ENCODE results near the gene UBE2L6.

UBE2L6 gene

DNA sequence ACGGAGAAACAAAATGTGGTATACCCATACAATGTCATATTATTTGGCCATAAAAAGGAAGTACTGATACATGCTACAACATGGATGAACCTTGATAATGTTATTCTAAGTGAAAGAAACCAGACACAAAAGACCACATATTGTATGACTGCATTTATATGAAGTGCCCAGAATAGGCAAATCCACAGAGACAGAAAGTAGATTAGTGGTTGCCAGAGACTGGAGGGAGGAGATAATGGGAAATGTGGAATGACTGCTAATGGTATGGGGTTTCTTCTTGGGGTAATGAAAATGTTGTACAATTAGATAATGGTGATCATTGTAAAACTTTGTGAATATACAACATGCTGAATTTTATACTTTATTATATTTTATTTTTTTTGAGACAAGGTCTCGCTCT lies 46.4 kb downstream of the UBE2L6 start:
- no peak overlapping the region for H3K4me3 ChIP-seq (ENCODE audit: low read depth, low read length)
- peaks cover 14% of the 10 kb centered on the region for H3K27me3 ChIP-seq (ENCODE audit: control insufficient read depth, insufficient read depth, low read length)
- H3K9me3 ChIP-seq (ENCODE audit: control insufficient read depth, insufficient read depth, low read length), result no peaks in the 10 kb centered on the region
- H3K36me3 ChIP-seq (ENCODE audit: control insufficient read depth, insufficient read depth, low read length), result no peaks in the 10 kb centered on the region
- no peak overlapping the region for H3K9ac ChIP-seq (ENCODE audit: low read depth, low read length)
- H3K4me1 ChIP-seq (ENCODE audit: control insufficient read depth, insufficient read depth, low read length), result no peaks in the 10 kb centered on the region

DNA sequence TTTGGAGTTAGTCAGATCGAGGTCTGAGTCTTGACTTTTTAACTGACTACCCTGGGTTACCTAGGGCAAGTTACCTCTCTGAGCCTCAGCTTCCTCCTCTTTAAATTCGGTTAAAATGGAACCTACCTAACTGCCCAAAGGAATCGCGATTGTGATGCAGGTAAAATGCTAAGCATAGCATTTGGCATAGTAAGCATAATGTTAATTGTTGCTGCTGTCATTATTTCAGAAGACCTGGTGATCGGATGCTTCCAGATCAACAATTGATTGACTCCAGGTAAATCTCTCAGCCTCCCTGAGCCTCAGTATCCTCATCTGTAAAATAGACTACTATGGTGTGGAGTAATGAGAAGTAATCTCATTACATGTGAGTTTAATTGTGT lies 51.4 kb downstream of the UBE2L6 start:
- peaks cover 27% of the 10 kb centered on the region for H3K27me3 ChIP-seq (ENCODE audit: control insufficient read depth, insufficient read depth, low read length)
- H3K4me3 ChIP-seq (ENCODE audit: low read depth, low read length), result peak overlapping the region; percentile 85
- H3K36me3 ChIP-seq (ENCODE audit: control insufficient read depth, insufficient read depth, low read length), result no peaks in the 10 kb centered on the region
- no peaks in the 10 kb centered on the region for H3K9me3 ChIP-seq (ENCODE audit: control insufficient read depth, insufficient read depth, low read length)
- H3K9ac ChIP-seq (ENCODE audit: low read depth, low read length), result no peak overlapping the region
- H3K4me1 ChIP-seq (ENCODE audit: control insufficient read depth, insufficient read depth, low read length), result peaks cover 4% of the 10 kb centered on the region

DNA sequence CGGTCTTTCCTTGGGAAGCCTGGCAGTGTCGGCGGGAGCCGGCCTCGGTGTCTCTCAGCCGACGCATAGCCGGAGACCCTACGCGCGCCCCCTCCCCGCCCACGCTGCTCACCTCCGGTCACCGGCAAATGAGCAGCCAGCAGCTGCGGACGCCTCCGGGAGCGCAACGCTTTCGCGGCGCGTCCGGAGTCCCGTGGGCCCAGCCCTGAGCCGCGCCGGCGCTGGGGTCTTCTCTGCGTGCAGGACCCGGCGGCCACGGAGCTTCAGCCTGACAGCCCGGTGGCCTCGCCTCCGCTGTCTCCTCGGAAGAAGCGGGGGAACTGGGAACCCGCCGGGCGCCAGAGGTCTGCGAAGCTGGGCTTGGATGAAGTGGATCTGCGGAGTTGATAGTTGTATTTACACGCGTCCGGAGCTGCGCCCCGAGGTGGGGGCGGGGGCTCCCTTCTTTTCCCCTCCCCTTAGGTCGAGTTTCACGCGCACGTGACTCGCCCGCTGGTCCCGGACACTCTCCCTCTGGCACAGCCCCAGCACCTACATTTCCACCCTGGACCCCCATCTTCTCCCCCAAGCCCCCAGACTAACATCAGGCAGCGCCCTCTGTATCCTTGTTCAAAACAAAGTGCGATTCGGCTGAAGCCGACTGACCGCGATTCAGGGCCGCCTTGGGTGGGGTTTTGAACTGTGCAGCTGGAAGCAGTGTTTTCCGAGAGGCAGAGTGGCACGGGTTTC lies 52.0 kb downstream of the UBE2L6 start, which contains the start of gene SLC43A1:
TSS of gene SLC43A1 (minus strand) at position 371 of the 729 bp plus-strand sequence. CDS start 1,591 bp downstream, outside the sequence.
- peak within 1 kb of the TSS; percentile 71 for H3K9ac ChIP-seq (ENCODE audit: low read depth, low read length)
- H3K4me1 ChIP-seq (ENCODE audit: control insufficient read depth, insufficient read depth, low read length), result peaks cover 4% of the 10 kb centered on the region
- H3K27me3 ChIP-seq (ENCODE audit: control insufficient read depth, insufficient read depth, low read length), result peaks cover 27% of the 10 kb centered on the region
- H3K9me3 ChIP-seq (ENCODE audit: control insufficient read depth, insufficient read depth, low read length), result no peaks in the 10 kb centered on the region
- H3K4me3 ChIP-seq (ENCODE audit: low read depth, low read length), result peak within 1 kb of the TSS; percentile 85
- H3K36me3 ChIP-seq (ENCODE audit: control insufficient read depth, insufficient read depth, low read length), result no peaks in the 10 kb centered on the region

DNA sequence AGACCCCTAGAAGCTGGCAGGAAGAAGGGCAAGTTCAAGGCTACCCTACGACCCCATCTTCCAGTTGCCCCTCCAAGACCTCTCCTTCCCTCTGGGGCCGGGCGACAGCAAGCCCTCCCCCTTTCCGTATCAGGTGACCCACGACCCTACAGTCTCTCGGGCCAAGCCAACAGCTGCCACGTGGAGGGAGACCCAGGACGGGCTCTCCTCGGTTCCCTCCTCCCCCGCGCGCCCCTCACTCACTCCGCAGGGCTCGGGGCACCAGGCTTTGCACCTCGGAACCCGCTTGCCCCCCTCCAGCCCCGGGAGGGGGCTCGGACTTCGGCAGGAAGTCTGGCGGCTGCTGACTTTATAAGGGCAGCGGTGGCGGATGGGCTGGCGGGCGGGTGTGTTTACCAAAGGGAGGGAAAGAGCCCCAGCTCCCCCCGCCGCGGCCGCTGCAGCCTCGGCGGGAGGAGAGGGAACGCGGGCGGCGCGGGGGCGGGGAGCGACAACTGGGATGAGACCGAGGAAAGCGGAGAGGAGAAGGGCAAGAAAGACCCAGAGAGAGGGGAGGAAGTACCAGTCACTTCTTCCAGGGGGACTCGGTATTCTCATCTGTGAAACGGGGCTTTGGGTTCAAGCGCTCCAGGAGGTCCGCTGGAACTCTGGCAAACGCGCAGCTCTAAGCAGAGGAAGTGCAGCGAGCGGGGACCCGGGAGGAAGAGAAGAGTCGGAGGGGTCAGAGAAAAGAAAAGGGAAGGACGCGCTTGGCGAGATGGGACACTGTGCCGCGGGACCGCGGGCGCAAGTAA lies 52.7 kb downstream of the UBE2L6 start:
- Histone ChIP-seq H3K27me3 (ENCODE audit: control insufficient read depth, insufficient read depth, low read length) (peaks cover 27% of the 10 kb centered on the region), H3K9me3 (ENCODE audit: control insufficient read depth, insufficient read depth, low read length) (no peaks in the 10 kb centered on the region), H3K9ac (ENCODE audit: low read depth, low read length) (peak overlapping the region; percentile 71), H3K36me3 (ENCODE audit: control insufficient read depth, insufficient read depth, low read length) (no peaks in the 10 kb centered on the region), H3K4me3 (ENCODE audit: low read depth, low read length) (peak overlapping the region; percentile 85), H3K4me1 (ENCODE audit: control insufficient read depth, insufficient read depth, low read length) (peaks cover 4% of the 10 kb centered on the region)

DNA sequence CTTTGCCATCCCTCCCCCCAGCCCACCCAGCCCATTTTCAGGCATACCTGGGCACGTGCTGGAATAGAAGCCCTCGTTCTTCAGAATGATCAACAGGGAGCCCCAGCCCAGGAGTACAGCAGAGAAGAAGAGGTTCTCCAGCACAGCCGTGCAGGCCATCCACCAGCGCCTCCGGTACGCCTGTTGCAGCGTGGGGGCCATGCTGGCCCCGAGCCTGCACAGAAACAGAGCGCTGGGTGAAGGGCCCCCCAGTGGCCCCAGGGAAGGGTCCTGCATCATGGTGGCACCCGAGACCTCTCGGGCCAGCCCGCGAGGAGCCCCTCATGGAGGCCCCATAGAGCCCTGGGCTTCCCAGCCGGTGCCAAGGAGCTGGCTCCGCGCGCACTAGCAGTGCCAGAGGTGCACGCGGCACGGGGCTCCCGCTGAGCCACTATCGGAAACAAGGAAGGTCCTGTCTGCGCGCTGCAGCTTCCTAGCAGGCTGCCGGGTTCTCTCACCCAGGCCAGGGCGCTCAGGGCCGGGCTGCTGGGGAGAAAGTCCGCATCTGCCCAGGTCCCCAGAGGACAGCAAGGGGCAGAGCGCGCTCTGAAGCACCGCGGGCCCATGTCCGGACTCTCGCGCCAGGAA lies 53.4 kb downstream of the UBE2L6 start:
- Histone ChIP-seq H3K4me3 (ENCODE audit: low read depth, low read length) (peak overlapping the region; percentile 85), H3K4me1 (ENCODE audit: control insufficient read depth, insufficient read depth, low read length) (peaks cover 4% of the 10 kb centered on the region), H3K9ac (ENCODE audit: low read depth, low read length) (peak overlapping the region; percentile 71), H3K27me3 (ENCODE audit: control insufficient read depth, insufficient read depth, low read length) (peaks cover 27% of the 10 kb centered on the region), H3K9me3 (ENCODE audit: control insufficient read depth, insufficient read depth, low read length) (no peaks in the 10 kb centered on the region), H3K36me3 (ENCODE audit: control insufficient read depth, insufficient read depth, low read length) (no peaks in the 10 kb centered on the region)

DNA sequence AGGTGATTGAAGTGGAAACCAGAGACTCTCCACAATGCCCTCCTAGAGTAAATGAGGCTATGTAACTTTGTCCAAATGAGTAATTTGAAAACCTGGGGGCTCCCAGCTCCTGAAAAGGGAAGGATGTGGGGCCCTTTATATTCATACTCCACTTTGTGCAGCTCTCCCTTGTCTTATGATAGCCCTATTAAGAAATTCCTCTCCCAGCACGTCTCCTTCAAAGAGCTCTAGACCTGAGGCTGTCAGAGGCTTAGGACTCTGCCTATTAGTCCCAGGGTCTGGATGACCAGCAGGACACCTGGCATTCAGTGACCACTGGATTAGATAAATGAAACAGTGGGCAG lies 54.0 kb downstream of the UBE2L6 start:
- H3K27me3 ChIP-seq (ENCODE audit: control insufficient read depth, insufficient read depth, low read length), result peaks cover 27% of the 10 kb centered on the region
- peak overlapping the region; percentile 71 for H3K9ac ChIP-seq (ENCODE audit: low read depth, low read length)
- H3K4me1 ChIP-seq (ENCODE audit: control insufficient read depth, insufficient read depth, low read length), result peaks cover 4% of the 10 kb centered on the region
- no peaks in the 10 kb centered on the region for H3K36me3 ChIP-seq (ENCODE audit: control insufficient read depth, insufficient read depth, low read length)
- H3K4me3 ChIP-seq (ENCODE audit: low read depth, low read length), result peak overlapping the region; percentile 85
- H3K9me3 ChIP-seq (ENCODE audit: control insufficient read depth, insufficient read depth, low read length), result no peaks in the 10 kb centered on the region

DNA sequence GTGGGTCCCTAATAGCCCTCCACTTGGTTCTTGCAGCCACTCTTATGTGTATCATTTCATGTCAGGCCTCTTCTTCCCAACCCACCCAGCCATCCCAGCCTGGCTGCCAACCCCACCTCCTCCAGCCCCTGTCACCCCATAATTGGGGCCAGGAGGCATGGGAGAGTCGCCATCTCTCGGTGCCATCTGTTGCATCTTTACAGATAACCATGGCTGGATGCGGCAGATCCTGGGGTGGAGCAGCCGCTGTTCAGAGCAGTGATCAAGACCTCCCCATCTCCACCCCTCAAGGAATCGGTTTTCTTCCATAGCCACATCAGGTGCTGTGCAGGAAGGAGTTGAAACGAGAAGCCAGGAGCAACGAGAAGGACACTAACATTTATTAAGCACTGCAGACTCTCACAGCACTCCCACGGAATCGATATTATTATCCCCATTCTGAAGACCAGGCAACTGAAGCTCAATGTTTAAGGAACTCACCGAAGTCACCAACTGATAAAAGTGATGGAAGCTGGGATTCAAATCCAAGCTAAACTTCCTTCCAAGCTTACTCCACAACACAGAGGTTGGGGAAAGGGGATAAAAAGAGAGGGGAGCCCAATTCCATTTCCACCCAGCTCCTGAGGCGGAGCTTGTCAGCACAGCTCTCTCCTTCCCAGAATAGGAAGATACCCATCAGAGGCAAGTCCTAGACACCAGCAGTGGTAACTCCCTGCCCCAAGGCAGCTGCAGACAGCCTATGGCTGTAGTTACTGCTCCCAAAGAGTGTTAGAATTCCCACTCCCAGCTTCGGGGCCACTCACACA lies 54.6 kb downstream of the UBE2L6 start:
- peaks cover 4% of the 10 kb centered on the region for H3K4me1 ChIP-seq (ENCODE audit: control insufficient read depth, insufficient read depth, low read length)
- peaks cover 27% of the 10 kb centered on the region for H3K27me3 ChIP-seq (ENCODE audit: control insufficient read depth, insufficient read depth, low read length)
- H3K9ac ChIP-seq (ENCODE audit: low read depth, low read length), result no peak overlapping the region
- peak overlapping the region; percentile 85 for H3K4me3 ChIP-seq (ENCODE audit: low read depth, low read length)
- no peaks in the 10 kb centered on the region for H3K9me3 ChIP-seq (ENCODE audit: control insufficient read depth, insufficient read depth, low read length)
- H3K36me3 ChIP-seq (ENCODE audit: control insufficient read depth, insufficient read depth, low read length), result no peaks in the 10 kb centered on the region

DNA sequence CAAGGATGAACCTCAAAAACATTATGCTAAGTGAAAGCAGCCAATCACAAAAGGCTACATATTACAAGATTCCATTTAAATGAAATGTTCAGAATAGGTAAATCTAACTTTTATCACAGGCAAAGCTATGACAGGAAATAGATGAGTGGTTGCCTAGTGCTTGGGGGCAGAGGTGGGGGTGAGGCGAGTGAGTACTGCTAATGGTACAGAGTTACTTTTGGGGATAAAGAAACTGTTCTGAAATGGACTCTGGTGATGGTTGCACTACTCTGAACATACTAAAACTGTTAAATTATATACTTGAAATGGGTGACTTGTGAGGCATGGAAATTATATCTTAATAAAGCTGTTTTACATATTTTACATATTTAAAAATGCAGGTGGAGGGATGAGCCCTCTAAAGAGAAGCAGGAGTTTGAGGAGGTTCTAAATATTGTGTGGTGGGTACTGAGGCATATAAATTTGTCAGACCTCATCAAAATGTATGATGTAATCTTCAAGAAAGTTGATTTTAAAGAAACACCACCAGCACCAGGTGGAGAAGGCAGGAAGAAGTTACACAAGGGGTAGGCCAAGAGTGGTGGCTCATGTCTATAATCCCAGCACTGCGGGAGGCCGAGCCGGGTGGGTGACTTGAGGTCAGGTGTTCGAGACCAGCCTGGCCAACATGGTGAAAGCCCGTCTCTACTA lies 55.6 kb downstream of the UBE2L6 start:
- Histone ChIP-seq H3K4me3 (ENCODE audit: low read depth, low read length) (no peak overlapping the region), H3K9me3 (ENCODE audit: control insufficient read depth, insufficient read depth, low read length) (no peaks in the 10 kb centered on the region), H3K4me1 (ENCODE audit: control insufficient read depth, insufficient read depth, low read length) (peaks cover 4% of the 10 kb centered on the region), H3K36me3 (ENCODE audit: control insufficient read depth, insufficient read depth, low read length) (no peaks in the 10 kb centered on the region), H3K27me3 (ENCODE audit: control insufficient read depth, insufficient read depth, low read length) (peaks cover 18% of the 10 kb centered on the region), H3K9ac (ENCODE audit: low read depth, low read length) (no peak overlapping the region)

DNA sequence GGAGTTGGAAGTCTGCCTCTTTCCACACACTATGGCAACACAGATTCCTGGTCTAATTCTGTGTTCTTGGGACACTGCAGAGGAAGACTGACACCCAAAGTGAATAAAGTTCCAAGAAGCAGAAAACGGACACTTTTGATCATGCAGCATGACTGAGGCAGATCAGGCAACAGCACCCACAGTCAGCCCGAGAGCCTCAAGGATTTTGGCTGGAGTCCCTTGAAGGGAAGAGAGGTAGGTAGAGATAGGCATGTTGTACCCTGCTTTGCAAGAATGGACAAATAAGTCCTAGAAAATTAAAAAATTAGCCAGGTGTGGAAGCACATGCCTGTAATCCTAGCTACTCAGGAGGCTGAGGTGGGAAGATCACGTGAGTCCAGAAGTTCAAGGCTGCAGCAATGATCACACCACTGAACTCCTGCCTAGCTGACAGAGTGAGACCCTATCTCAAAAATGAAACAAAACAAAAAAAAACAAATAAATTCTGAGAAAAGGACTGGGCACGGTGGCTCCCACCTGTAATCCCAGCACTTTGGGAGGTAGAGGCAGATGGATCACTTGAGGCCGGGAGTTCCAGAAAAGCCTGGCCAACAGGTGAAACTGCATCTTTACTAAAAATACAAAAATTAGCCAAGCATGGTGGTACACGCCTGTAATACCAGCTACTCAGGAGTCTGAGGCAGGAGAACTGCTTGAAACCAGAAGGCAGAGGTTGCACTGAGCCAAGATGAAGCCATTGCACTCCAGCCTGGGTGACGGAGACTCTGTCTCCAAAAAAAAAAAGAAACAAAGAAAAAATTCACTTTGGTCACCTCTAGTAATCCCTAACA lies 58.9 kb downstream of the UBE2L6 start:
- Histone ChIP-seq H3K27me3 (ENCODE audit: control insufficient read depth, insufficient read depth, low read length) (peaks cover 7% of the 10 kb centered on the region), H3K4me1 (ENCODE audit: control insufficient read depth, insufficient read depth, low read length) (peaks cover 3% of the 10 kb centered on the region), H3K4me3 (ENCODE audit: low read depth, low read length) (no peak overlapping the region), H3K9me3 (ENCODE audit: control insufficient read depth, insufficient read depth, low read length) (no peaks in the 10 kb centered on the region), H3K9ac (ENCODE audit: low read depth, low read length) (no peak overlapping the region), H3K36me3 (ENCODE audit: control insufficient read depth, insufficient read depth, low read length) (no peaks in the 10 kb centered on the region)

DNA sequence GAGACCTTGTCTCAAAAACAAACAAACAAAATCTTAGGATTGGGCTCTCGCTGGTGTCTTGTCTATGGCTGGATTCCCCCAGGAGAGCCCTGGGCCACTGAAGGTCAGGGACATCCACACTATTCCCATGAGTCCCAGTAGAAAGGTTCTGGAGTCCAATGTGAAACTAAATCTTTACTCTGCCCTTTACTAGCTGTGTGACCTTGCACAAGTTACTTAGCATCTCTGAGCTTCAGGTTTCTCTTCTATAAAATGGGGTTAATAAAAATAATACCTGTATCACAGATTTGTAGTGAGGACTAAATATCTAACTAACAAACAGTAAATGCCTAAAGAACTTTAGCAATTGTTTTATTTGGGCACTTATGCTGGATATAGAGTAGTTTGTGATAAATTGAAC lies 61.0 kb downstream of the UBE2L6 start:
- H3K27me3 ChIP-seq (ENCODE audit: control insufficient read depth, insufficient read depth, low read length), result no peaks in the 10 kb centered on the region
- no peaks in the 10 kb centered on the region for H3K9me3 ChIP-seq (ENCODE audit: control insufficient read depth, insufficient read depth, low read length)
- H3K4me1 ChIP-seq (ENCODE audit: control insufficient read depth, insufficient read depth, low read length), result no peaks in the 10 kb centered on the region
- no peak overlapping the region for H3K4me3 ChIP-seq (ENCODE audit: low read depth, low read length)
- no peaks in the 10 kb centered on the region for H3K36me3 ChIP-seq (ENCODE audit: control insufficient read depth, insufficient read depth, low read length)
- no peak overlapping the region for H3K9ac ChIP-seq (ENCODE audit: low read depth, low read length)

All from iPS-15b (cell line).